ENCODE results near the gene UBE2O.
"Not testable (repeated sequence)": the region's sequence is repeated elsewhere in the genome, so short reads cannot be mapped to it uniquely, and the experiment has no call there.

UBE2O gene

GRCh38 chr17:76370261-76370993, 82.5 kb downstream of the UBE2O start:
- no peak for DNase-seq (ENCODE audit: low read depth)

- DNase-seq (ENCODE audit: low read depth), result no peak
Observed at GRCh38 chr17:76369804-76370203, 83.1 kb downstream of the UBE2O start.

- no peak for DNase-seq (ENCODE audit: low read depth)
Observed at GRCh38 chr17:76369379-76369778, 83.6 kb downstream of the UBE2O start.

- no peak for DNase-seq (ENCODE audit: low read depth)
Observed at GRCh38 chr17:76368545-76368944, 84.4 kb downstream of the UBE2O start.

- DNase-seq (ENCODE audit: low read depth), result no peak
Observed at GRCh38 chr17:76367642-76368041, 85.3 kb downstream of the UBE2O start.

GRCh38 chr17:76366247-76366646, 86.7 kb downstream of the UBE2O start:
- no peak for DNase-seq (ENCODE audit: low read depth)

GRCh38 chr17:76365256-76365903, 87.6 kb downstream of the UBE2O start:
- DNase-seq (ENCODE audit: low read depth), result no peak

GRCh38 chr17:76363107-76363842, 89.7 kb downstream of the UBE2O start:
- no peak for DNase-seq (ENCODE audit: low read depth)

GRCh38 chr17:76360461-76360860, 92.5 kb downstream of the UBE2O start:
- DNase-seq (ENCODE audit: low read depth), result no peak

GRCh38 chr17:76359776-76360175, 93.2 kb downstream of the UBE2O start:
- DNase-seq (ENCODE audit: low read depth), result not testable (repeated sequence)

GRCh38 chr17:76359375-76359774, 93.6 kb downstream of the UBE2O start:
- DNase-seq (ENCODE audit: low read depth), result no peak

GRCh38 chr17:76357597-76358158, 95.3 kb downstream of the UBE2O start:
- no peak for DNase-seq (ENCODE audit: low read depth)

- no peak for DNase-seq (ENCODE audit: low read depth)
Observed at GRCh38 chr17:76356803-76357456, 96.0 kb downstream of the UBE2O start.

- DNase-seq (ENCODE audit: low read depth), result no peak
Observed at GRCh38 chr17:76354747-76355310, 98.1 kb downstream of the UBE2O start.

- DNase-seq (ENCODE audit: low read depth), result no peak
Observed at GRCh38 chr17:76354317-76354729, 98.6 kb downstream of the UBE2O start.

GRCh38 chr17:76353599-76354316, 99.2 kb downstream of the UBE2O start, which contains the start of gene PRPSAP1:
PRPSAP1 (minus strand) TSS chr17:76353916; CDS start chr17:76353703, 213 bp downstream.
- peak; percentile 59 for DNase-seq (ENCODE audit: low read depth)

- no peak for DNase-seq (ENCODE audit: low read depth)
Observed at GRCh38 chr17:76353004-76353598, 99.9 kb downstream of the UBE2O start.

- DNase-seq (ENCODE audit: low read depth), result no peak
Observed at GRCh38 chr17:76351526-76352071, 101.4 kb downstream of the UBE2O start.

- DNase-seq (ENCODE audit: low read depth), result no peak
Observed at GRCh38 chr17:76350463-76350862, 102.5 kb downstream of the UBE2O start.

GRCh38 chr17:76346936-76347335, 106.0 kb downstream of the UBE2O start:
- not testable (repeated sequence) for DNase-seq (ENCODE audit: low read depth)

All from stimulated activated CD8-positive, alpha-beta memory T cell treated with anti-CD3 and anti-CD28 coated beads, Interleukin-7, amount 100 ng/mL, for 24 hours (primary cell).